GM12892 (cell line): Measurements from ENCODE around the gene SCRN3.

ENCODE experiments used
- POLR2A ChIP-seq: IDR thresholded peaks from 2 replicates; pipeline ENCODE4 v1.6.1; 2011; ENCODE audit warnings: low read depth, low read length, control low read depth
- POLR2AphosphoS5 ChIP-seq: IDR thresholded peaks from 2 replicates; pipeline ENCODE4 v1.6.1; 2011; ENCODE audit warnings: low read depth, low read length, control low read depth
- TAF1 ChIP-seq: IDR thresholded peaks from 2 replicates; pipeline ENCODE4 v1.6.1; 2011; ENCODE audit warnings: low read depth, mild to moderate bottlenecking, control low read depth, low read length, borderline replicate concordance

DNA sequence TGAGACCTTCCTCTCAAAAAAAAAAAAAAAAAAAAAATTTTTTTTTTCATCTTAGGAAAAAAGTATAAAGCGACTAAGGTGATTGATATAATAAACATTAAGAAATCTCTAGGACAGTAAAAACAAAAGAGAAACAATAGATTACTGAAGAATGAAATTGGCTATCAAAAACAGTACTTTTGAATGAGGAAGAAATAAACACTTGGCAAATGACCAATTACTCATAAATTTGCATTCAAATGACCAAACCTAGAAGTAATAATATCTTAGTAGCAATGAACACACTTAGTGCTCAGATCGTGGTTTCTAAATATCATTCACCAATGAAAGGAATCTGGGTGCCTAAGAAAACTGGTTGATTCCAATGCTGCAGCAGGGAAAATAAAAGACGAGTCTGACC lies 10.3 kb upstream of the SCRN3 start:
- TF ChIP-seq POLR2AphosphoS5, result no peak
- TF ChIP-seq TAF1, result no peak
- TF ChIP-seq POLR2A, result no peak
